Ovary (tissue), 3 donors: ENCODE data around the gene SCART1.

Source experiments
- POLR2A ChIP-seq: fragments of 450-650 bp; IDR thresholded peaks from one replicate; pipeline ENCODE4 v1.6.1; 2017; ENCODE audit warnings: antibody characterized with exemption, mild to moderate bottlenecking, moderate library complexity
- TF ChIP-seq, protein P1 (sequence below), 3 donors: fragments of 450-650 bp in 2 of 3; fragments of 200-600 bp in 1 of 3; IDR thresholded peaks; one replicate each; pipeline versions ENCODE4 v1.5.1 to v1.8.0; 2016 to 2022; ENCODE audit warnings: antibody characterized with exemption in 3 of 3, mild to moderate bottlenecking in 1 of 3
- donor health status: DM: no; HTN: no; CAD: no.

DNA sequence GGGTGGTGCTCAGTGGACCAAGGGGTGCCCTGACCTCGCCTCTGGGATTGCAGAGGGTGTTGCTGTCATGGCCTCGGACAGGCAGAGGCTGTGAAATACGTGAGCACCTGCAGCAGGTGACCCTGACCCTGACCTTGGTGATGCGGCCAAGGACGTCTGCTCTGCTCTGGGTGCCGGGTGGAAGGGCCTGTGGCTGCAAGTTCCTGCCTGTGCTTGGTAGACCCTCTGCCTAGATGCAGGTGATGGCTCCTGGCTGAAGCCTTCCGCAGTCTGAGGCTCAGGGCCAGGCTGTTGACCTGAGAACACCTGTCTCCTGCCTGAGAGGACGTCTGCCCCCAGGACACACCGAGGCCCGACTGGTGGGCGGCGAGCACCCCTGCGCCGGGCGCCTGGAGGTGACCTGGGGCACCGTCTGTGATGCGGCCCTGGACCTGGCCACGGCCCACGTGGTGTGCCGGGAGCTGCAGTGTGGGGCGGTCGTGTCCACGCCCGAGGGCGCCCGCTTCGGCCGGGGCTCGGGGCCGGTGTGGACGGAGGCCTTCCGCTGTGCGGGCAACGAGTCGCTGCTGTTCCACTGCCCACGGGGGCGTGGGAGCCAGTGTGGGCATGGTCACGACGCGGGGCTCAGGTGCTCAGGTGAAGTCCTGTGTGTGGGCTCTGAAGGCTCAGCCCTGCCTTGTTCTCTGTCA is 4.4 kb downstream of the SCART1 start:
- TF ChIP-seq, protein P1, sequence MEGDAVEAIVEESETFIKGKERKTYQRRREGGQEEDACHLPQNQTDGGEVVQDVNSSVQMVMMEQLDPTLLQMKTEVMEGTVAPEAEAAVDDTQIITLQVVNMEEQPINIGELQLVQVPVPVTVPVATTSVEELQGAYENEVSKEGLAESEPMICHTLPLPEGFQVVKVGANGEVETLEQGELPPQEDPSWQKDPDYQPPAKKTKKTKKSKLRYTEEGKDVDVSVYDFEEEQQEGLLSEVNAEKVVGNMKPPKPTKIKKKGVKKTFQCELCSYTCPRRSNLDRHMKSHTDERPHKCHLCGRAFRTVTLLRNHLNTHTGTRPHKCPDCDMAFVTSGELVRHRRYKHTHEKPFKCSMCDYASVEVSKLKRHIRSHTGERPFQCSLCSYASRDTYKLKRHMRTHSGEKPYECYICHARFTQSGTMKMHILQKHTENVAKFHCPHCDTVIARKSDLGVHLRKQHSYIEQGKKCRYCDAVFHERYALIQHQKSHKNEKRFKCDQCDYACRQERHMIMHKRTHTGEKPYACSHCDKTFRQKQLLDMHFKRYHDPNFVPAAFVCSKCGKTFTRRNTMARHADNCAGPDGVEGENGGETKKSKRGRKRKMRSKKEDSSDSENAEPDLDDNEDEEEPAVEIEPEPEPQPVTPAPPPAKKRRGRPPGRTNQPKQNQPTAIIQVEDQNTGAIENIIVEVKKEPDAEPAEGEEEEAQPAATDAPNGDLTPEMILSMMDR (IDR thresholded peaks at IDR 0.05): no peak
- no peak for TF ChIP-seq POLR2A
